GM12873 (cell line): ENCODE measurements around the gene SPEN.

ENCODE experiments used
- CTCF ChIP-seq: IDR thresholded peaks from 2 replicates; pipeline ENCODE4 v1.5.1; 2012; ENCODE audit warnings: low read depth, mild to moderate bottlenecking, moderate library complexity, low read length, control low read depth; ENCODE audit not compliant: insufficient read depth; ENCODE audit errors: missing control alignments

The SPEN gene

DNA sequence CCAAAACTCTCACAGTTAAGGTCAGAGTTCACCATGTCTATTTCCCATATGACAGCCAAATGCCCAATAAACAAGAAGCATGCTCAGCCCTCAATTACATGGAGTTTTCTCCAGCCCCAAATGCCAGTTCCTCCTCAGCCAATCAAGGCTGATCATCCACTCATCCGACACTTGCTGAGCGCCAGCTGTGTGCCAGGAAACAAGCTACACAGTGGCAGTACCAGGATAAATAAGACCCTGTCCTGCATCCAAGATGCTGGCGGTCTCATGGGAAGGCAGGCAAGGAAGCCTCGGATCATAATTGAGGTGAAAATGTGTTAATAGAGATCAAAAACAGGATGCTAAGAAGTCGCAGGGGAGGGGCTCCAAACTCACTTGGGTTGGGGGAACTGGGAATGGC, 120.7 kb downstream of the SPEN start:
- TF ChIP-seq CTCF = no peak

GRCh38 chr1:15969321-15969880, 121.9 kb downstream of the SPEN start:
- TF ChIP-seq CTCF = no peak

- no peak for TF ChIP-seq CTCF
Observed at GRCh38 chr1:15970911-15971310, 123.4 kb downstream of the SPEN start.

DNA sequence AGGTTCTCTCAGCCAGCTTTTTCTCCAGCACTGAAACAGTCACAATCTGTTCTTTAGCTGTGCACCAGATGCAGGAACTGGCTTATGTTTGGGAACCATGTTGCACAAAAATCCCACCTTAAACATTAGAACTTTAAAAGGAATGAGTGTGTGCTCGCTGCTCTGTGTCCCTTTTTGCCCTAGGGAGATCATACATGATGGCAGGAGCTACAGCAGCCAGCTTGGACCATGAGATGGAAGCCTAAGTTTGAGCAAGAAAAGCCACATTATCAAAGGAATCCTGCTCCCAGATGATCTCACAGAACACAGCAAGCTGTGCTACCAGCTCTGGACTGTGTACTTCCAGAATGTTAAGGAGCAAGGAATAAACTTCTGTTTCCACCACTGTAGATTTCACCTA, 124.9 kb downstream of the SPEN start:
- TF ChIP-seq CTCF = no peak

- TF ChIP-seq CTCF = no peak
Observed at GRCh38 chr1:15973772-15974171, 126.3 kb downstream of the SPEN start.

DNA sequence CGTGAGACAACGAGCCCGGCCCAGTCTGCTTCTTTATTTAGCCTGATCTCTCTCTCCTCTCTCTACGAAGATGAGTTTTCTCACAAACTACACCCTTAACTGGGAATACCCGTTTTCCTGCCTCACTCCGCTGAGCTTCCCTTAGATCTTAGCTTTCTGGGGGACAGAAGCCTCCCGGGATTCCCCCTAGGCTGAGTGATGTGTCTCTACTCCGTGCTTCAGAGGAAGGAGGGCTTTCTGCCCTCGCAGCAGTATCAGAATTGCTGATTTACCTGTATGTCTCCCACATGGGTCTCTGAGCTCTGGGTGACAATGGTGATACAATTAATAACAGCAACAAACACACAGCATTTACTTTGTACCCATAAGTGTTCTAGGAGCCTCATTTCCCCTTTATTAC, 127.3 kb downstream of the SPEN start:
- no peak for TF ChIP-seq CTCF

DNA sequence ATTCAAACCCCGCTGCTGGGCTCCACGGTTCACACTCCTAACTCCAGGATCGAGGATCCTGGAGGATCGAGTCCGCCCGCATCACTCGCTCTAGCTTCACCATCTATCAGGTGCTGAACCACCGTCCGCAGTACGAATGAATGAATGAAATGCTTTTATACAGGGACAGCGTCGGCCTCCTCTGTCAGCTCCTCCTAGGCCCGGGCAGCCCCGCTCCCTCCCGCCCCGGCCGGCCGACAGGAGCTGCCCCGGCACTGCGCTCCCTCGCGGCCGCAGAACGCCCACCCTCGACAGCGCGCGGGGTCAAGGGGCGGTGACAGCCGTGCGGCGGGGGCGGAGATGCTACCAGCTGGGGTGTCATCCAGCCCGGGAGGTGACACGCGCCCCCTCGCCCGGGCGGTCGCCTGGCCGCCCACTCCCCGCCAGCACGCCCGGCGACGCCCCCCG, 127.9 kb downstream of the SPEN start:
- peak; percentile 18 for TF ChIP-seq CTCF
